CD4-positive, alpha-beta T cell treated with Interleukin-6 at 100 ng/mL for 8 hours (primary cell): ENCODE measurements around the gene SPDEF.

Source experiments
- DNase-seq: peaks from one replicate; pipeline ENCODE4 v3.0.0-alpha.2; 2020; ENCODE audit warnings: mixed read lengths, low spot score

Gene SPDEF

DNA sequence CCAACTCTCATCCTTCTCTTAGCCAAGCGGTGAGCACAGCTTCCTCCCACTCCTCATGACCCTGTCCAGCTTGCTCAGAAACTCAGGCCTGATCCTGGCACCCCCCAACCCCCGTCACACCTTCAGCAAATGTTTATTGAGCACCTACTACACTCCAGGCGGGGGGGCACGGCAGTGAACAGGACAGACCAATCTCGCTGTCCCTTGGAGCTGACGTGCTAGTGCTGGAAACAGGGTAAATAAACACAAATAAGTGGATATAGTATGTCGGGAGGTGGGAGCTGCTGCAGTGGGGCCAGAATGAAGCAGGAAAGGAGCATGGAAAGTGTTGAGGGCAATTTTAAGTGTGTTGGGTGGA, 7.4 kb upstream of the SPDEF start:
- DNase-seq: no peak

DNA sequence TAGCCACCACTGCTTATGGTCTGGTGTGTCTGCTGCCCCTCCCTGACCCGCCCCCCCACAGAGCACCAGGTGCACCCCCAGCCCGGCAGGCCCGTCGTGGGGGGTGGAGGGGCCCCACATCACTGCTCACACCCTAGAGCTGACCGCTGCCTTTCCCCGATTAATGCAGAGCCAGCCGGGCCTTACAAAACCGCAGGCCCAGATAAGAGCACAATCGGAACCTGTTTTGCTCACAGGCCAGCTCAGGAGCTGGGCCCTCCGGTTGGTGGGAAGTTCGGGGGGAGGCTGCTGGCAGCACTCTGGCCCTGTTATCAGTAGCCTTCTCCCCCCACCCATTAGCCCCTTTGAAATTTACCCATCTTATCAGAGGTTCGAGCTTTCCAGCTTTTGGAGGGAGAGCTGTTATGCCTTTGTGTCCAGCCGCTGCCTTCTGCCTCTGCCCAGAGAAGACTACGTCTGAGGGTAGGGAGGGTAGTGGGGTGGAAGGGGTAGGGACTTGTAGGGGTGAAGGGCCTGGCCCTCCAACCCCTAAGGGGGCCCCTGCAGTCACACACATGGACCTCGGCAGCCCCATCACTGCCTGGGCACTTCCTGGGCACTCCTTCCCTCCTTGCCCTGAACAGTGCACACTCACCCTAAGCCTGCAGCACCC, 6.9 kb upstream of the SPDEF start:
- DNase-seq: no peak

DNA sequence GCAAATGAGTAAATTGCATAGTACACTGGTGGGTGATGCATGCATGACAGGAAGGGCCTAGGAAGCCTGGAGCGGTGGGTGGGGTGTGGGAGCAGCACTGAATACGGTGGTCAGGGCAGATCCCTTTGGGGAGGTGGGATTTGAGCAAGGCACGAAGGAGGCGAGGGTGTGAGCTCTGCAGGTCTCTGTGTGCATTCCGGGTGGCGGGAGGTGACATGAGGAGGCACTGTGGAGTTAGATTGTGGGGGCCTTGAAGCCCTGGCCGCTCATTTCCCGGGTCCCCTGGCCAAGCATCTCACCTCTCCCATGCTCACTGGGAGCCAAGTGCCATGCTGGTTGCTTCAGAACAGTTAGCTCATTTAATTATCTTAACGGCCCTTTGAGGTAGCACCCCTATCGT, 6.2 kb upstream of the SPDEF start:
- no peak for DNase-seq

DNA sequence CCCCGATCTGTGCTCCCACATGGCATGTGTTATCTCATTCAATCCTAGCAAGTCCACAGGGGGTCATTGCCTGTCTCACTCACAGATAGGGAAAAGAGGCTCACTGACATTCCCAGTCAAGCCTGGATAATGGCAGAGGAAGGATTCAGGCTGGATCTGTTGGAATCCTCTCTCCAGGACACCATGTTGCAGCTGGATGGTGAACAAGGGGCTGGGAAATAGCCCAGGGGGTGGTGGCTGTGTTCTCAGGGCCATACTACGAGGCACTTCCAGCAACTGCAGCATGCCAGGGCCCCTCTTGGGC, 5.0 kb upstream of the SPDEF start:
- DNase-seq: no peak

DNA sequence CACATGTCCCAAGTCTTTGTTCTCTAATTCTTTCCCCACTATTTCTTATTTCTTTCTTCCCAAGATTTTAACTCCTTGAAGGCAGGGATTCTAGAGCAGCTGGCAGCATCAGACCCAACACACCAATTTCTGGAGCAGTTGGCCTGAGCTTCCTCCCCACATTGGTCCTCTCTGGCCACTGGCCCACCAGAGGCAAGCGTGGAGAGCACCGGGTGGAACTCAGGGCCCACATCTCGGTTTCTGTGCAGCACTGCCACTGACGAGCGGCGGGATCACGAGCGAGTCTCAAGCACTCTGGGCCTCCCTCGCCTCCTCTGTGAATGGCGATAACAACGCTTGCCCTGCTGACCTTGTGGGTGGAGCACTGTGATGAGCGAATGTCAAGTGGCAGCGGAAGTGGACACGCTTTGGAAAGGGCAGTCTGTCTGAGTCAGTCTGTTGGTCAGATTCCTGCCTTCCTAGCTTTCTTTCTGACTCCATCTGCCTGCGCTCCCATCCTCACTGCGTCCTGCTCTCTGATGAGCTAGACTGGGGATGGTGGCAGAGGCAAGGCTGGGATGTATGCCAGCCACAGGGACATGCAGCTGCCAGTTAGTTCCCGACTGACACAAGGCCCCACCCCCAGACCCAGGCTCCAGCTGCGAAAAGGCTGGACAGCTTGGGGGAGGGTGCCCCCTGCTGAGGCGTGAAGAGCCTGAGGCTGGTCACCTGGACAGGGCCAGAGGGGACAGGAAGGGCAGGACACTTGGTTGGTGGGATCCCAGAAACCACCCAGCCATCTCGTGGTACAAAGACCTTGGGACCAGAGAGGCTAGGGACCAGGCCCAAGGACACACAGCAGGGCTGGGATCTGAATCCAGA, 4.5 kb upstream of the SPDEF start:
- no peak for DNase-seq

DNA sequence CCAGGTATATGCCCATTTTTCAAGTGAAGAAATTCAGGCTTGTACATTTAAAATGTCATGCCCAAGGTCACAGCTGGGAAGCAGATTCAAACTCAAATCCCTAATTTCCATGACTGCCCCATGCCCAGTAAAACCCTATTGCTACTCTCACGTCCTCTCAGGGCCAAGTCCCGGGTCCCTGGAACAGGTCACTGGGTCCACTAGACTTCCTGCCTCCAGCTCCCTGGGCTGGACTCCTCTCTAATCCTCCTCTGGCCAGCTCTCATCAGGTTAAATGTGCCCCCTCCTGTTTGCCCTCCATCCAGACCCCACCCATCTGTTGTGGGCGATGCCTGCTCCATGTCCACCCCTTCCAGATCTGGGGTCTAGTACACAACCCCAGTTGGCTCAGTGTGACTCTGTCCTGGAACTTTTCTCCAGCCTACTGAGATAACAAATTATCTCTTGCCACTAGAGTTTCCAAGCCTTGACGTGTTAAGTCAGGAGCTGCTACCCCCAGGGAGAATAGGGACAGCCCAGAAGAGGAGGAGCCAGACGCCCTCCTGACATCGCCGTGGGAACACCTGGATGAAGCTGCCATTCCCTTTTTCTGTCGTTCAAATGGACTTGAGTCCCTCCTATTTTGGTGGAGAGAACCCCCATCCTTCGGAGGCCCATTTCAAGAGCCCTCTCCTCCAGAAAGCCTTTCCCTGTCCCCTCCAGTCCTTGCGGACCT, 3.7 kb upstream of the SPDEF start:
- no peak for DNase-seq

DNA sequence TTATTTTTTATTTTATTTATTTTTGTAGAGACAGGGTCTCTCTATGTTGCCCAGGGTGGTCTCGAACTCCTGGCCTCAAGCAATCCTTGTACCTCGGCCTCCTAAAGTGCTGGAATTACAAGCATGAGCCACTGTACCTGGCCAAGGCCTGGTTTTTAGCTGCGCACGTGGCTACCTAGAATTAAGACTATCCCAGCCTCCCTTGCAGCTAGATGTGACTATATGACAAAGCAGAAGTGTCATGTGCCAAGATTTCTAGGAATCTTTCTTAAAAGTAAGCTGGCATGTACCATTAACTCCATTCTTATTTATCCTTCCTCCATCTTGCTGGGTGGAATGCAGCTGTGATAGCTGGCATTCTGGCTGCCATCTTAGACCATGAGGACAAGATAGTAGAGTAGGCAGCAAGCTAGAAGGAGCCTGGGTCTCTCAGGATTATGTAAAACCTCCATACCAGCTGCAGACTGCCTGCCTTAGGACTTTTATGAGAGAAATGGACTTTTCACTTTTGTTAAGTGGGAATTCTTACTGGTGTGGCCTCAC, 2.1 kb upstream of the SPDEF start:
- DNase-seq: no peak

DNA sequence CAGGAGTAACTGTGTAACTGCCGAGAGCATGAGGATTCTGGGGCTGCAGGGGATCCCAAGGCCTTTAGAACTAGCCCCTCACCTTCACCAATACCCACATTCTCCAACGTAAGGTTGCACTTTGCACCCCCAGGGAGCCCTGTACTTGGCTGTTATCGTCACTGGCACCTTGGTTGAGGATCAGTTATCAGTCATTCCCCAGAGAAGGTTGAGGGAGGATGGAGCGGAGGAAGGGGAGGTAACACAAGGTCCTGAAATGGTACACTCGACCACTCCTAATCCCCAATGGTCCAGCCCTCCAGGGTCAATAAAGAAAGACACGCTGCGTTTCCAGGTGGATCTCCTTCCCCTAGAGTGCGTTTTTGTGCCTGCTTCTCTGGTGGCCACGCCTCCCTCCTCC, 1.1 kb upstream of the SPDEF start:
- DNase-seq: no peak

DNA sequence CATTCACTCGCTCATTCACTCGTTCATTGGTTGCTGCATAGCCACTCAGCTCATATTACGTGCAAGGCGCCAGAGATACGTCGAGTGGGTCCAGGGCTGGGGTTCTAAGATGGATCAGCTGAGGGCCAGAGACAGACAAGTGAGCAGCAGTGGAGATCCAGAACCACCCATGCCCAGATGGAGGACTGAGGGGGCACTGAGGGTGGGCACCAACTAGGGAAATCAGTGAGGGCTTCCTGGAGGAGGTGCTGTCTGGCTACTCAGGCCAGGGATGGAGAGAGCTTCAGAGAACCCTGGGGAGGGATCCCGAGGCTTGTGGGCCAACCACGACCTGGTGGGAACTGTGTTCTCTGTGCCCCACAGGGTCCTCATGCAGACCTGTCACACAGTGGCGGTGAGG, 364 bp upstream of the SPDEF start:
- no peak for DNase-seq

DNA sequence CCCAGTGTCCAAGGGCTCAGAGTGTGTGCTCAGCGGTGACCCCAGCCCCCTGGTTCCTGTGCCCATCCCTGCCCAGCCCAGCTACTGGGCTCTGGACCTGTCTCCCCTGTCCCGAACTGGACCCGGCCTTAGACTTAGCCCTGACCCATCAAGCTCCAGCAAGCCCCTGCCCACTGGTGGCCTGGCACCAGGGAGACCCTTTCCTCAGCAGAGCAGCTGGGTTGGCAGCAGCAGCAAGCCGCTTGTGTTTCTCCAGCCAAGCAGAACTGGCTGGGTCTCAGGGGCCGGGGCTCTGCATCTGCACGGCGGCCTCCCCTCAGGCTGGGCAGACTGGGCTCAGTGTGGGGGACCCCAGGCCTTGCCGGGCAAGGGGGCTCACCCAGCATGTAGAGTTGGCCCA, 801 bp downstream of the SPDEF start:
- DNase-seq: no peak

DNA sequence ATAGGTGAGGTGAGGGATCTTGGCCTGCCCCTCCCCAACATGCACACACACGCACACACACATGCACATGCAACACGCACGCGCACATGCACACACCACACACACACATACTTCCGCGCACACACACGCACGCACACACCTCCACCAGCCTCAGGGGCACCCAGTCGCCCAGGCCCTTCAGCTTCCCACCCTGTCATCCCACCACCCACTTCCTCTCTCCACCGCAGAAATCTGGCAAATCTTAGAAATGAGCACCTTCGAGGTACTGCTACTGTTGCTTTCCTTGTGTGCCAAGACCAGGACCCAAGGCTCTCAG, 1.2 kb downstream of the SPDEF start:
- DNase-seq: no peak

DNA sequence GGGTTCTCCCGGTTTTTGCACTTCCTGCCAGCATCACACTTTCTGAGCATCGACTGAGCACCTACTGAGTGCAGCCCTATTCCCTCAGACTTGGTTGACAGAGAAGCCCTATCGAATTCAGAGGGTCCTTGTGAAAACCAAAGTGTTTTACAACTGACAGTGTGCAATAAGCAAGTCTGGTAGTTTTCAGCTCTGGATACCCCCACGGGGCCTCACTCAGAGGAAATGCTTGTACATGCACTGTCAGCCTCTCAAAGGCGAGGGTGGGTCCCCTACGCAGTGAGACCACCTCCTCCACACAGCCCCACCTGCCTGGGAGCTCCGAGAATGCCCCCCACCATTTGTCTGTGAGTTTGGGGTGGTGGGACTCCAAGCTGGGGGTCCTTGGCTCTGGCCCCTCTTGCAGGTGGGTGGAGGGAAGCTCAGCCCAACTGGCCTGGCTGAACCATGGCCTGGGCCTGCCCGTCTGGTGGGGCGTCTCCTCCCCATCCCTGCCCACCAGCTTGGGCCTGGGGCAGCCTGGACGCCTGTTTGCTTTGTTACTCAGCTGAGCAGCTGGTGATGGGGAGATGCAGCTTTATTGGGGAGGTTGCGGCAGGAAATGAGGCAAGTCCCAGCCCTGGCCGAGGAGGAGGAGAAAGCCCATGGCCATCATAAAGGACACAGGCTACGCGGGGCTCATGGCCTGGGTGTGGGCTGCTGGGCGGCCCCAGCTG, 1.7 kb downstream of the SPDEF start:
- no peak for DNase-seq

DNA sequence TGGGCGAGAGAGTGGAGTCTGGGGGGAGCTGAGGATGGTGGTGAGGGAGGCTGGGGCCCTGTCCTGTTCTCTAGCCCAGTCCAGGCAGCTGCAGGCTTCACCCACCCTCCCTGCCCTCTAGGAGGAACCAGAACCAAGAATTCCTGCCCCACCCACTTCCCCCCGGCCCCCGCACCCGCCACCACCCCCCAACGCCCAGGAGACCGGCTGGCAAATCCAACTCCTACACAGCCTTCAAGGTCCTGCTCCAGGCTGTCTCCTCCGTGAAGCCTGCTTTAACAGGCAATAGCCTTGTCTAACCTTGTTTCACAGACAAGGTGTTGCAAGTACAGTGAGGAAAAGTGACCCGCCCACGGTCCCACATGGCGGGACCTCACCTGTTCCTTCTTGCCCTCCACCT, 2.4 kb downstream of the SPDEF start:
- no peak for DNase-seq

DNA sequence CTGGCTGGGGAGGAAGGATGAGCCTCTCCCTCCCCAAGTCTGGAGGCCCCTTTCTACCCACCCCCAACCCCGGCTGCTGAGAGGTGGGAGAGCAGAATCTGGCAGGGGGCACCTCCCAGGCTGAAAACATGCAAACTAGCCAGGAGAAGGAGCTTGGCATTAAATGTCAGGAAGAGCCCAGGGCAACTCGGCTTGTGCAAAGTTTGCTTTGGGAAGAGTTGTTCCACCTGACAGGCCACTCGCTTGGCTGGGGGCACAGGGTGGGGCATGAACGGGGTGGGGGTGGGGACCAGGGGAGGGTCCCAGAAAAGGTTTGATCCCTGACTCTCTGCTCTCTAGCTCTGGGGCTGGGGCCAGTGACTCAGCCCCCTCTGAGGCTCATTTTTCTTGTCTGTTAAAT, 3.0 kb downstream of the SPDEF start:
- DNase-seq: no peak

DNA sequence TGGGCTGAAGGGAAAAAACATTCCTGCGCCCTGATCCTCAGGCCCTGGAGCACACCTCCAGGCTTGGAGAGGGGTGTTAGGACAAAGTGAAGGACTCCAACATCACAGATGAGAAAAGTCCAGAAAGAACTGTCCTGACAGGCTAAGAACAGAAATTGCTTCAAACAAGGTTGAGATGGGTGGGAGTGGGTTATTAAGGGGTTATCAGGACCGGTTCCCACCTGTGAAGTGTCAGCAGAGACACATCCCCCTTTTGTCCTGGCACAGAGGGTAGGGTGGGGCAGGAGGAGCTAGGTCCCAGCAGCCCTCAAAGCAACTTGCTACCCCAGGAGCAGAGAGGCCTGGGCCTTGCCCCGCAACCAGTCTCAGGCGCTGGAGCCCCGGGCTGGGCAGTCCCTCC, 3.5 kb downstream of the SPDEF start:
- DNase-seq: no peak

DNA sequence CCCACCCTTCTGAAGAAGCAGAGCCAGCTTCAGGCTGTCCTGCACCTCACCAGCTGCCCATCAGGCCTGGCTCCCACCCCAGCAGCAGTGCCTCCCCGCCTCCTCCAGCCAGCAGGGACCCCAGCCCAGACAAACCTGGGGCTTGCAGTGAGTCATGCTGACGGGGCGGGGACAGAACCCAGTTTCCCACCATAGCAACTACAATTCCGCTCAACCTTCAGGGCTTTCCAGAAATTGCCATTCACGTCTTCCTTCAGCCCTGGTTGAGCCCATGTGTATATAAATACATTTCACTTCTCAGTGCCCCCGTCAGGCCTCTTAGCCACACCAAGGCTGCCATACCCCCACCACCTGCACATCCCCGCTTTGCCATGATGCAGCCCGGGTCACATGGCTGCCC, 4.4 kb downstream of the SPDEF start:
- no peak for DNase-seq

DNA sequence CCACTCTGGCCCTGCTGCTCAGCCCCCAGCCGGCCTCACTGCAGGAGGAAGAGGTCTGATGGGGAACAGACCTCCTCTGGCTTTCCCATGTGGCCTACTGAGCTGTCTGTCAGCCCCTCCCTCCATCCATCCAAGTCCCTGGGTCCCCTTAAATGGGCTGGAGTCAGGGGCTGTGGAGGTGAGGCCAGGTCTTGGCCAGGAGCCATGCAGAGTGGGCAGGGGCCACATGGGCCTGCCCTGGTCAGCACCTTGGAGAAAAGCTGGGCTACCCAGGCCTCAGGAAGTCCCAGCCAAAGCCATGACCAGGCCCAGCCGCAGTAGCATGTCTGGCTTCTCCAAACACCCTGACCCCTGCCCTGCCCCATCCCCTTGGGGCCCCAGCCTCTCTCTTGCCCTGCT, 6.3 kb downstream of the SPDEF start:
- DNase-seq: no peak

DNA sequence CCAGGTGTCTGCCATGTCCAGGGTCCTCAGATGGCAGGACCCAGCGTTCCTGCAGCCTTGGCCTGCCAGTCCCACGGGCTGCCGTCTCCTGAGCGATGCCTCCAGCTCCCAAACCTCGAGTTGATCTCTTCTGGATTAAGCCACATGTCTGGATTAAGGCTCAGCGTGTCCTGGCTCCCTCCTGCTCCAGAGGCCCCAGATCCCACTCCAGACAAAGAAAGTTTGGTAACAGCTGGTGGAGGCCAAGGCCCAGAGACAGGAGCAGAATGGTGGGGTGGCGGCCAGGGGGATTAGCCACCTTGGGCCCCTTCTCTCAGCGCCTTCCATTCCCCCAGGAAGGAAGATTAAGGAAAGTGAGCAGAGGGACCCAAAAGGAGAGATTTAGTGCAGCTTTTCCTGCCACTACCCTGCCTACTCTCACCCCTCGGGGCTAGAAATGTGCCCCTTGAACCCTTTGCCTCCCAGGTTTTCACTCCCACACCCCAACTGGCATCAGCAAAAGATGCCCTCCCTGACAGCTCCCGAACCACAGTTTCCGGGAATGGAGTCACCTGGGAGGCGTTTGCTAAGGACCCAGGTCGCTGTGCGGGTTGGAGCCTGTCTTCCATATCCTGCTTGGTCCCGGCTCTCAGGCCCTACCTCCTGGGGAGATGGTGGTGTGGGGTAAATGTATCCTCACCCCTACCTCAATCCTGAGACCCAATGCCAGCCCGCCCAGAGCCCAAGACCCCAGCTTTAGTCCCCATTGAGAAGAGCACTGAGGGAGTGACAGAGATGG, 6.9 kb downstream of the SPDEF start:
- DNase-seq: no peak

DNA sequence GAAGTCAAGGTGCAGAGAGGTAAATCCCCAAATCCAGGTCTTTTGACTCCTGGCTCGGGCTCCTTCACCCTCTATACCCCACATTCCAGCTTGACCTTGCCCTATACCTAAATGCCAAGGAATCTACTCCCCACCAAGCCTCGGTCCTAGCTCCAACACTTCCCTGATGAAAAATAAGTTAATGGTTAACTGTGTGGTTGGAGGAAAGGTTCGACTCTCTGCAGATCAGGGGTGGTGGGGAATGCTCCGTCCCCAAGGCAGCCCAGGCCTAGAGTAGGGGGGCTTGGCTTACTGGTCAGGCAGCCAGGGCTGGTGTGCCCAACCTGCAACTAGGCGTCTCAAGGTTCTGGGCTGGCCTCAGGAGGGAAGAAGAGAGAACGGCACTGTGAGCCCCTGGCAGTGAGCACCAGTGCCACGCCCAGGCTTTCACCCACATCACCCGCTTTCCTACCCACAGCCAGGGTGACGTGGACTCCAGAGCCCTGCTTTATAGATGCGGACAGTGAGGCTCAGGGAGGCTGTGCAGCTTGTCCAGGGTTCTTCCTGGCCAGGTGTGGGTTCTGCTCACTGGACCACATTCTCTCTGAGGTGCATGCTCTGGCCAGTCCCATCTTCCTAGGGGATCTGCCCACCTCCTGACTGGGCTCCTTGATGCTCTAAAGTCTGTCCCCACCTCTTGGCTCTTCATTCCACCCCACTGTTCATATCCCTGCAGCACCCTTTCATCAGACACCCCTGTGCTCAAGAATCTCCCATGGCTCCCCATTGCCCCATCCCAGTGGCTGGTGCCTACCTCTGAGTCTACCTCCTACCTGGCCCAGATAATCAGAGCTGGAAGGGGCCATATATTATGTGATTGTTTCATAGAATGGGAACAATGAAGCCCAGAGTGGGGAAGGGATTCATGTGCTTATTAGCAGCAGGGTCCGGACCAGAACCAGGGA, 8.2 kb downstream of the SPDEF start:
- no peak for DNase-seq

DNA sequence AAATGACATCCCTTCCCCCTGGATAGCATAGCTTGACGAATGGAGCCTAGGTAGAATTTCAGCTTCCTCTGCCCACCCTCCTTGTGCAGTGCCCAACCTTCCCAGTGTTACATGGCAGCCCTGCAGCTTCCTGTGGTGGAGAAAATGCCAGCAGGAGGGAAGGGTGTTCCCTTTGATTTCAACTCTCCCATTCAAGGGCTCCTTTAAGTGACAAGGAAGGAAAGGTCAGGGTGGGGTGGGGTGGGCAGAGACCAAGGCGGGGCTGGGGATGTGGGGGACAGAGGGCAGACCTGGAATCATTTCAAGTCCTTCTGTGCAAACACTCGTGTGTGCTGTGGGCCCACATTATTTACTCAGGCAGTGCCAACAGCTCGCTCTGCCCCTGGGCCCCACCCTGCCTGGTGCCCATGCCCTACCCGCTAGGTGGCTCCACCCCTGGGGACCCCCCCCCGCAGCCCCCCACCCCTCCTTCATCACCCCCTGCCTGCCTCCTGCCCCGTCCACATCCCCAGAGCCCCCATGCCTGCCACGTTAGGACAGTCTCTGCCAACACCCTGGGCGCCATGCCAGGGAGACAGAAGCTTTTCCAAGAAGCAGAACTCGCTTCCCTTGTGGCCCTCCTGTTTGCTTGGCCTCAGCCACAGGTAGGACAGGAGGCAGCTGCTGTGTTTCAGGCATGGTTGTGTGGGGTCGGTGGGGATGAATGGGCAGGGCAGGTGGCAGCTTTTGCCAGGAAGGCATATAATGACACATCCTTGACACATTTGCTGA, 9.4 kb downstream of the SPDEF start:
- no peak for DNase-seq
